KOPT-K1 (cell line): ENCODE data around the gene GAPT.
"Not testable (repeated sequence)": the region's sequence is repeated elsewhere in the genome, so short reads cannot be mapped to it uniquely, and the experiment has no call there.

Experiments used
- H3K27ac ChIP-seq: fragments of 200-600 bp; sonication (generic); 2 replicates; pipeline ENCODE4 v1.5.1; 2016; ENCODE audit warnings: antibody characterized with exemption, mild to moderate bottlenecking, low read depth, low read length; ENCODE audit not compliant: poor library complexity, severe bottlenecking
- H3K36me3 ChIP-seq: fragments of 200-600 bp; sonication (generic); 2 replicates; pipeline ENCODE4 v1.5.1; 2017; ENCODE audit warnings: antibody characterized with exemption, mild to moderate bottlenecking, low read length, moderate library complexity; ENCODE audit not compliant: insufficient read depth
- H3K9me3 ChIP-seq: fragments of 200-600 bp; sonication (generic); 2 replicates; pipeline ENCODE4 v1.5.1; 2017; ENCODE audit warnings: antibody characterized with exemption, low read length, mild to moderate bottlenecking; ENCODE audit not compliant: insufficient read depth, poor library complexity, severe bottlenecking

The GAPT gene

GRCh38 chr5:58507715-58508114 is 16.5 kb downstream of the GAPT start:
- no peaks in the 10 kb centered on the region for H3K9me3 ChIP-seq
- no peak overlapping the region for H3K27ac ChIP-seq
- no peaks in the 10 kb centered on the region for H3K36me3 ChIP-seq

DNA sequence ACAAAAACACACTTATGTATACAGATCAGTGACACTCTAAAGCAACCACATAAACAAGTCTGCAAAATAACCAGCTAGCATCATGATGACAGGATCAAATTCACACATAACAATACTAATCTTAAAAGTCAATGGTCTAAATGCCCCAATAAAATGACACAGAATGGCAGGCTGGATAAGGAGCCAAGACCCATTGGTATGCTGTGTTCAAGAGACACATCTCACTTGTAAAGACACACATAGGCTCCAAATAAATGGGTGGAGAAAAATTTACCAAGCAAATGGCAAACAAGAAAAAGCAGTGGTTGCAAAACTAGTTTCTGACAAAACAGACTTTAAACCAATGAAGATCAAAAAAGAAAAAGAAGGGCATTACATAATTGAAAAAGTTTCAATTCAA is 26.0 kb downstream of the GAPT start:
- Histone ChIP-seq H3K9me3 (no peaks in the 10 kb centered on the region), H3K27ac (no peak overlapping the region)

GRCh38 chr5:58523956-58524355 is 32.7 kb downstream of the GAPT start:
- Histone ChIP-seq H3K36me3 (no peaks in the 10 kb centered on the region), H3K27ac (no peak overlapping the region), H3K9me3 (no peaks in the 10 kb centered on the region)

More for the DNA sequence above, 26.0 kb downstream of the GAPT start:
- H3K36me3 ChIP-seq: no peaks in the 10 kb centered on the region

GRCh38 chr5:58524571-58524970 is 33.3 kb downstream of the GAPT start:
- Histone ChIP-seq H3K27ac (no peak overlapping the region), H3K36me3 (no peaks in the 10 kb centered on the region), H3K9me3 (no peaks in the 10 kb centered on the region)

DNA sequence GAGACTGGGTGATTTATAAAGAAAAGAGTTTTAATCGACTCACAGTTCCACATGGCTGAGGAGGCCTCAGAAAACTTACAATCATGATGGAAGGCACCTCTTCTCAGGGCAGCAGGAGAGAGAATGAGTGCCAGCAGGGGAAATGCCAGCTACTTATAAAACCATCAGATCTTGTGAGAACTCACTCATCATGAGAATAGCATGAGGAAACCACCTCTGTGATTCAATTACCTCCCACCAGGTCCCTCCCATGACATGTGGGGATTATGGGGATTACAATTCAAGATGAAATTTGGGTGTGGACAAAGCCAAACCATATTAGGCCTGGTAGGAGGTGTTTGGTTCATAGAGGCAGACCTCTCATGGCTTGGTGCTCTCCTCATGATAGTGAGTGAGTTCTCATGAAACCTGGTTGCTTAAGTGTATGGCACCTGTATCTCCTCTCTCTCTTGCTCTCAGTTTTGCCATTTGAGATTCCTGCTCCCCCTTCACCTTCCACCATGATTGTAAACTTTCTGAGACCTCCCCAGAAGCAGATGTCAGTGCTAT is 39.8 kb downstream of the GAPT start:
- H3K9me3 ChIP-seq: no peaks in the 10 kb centered on the region
- no peak overlapping the region for H3K27ac ChIP-seq
- H3K36me3 ChIP-seq: no peaks in the 10 kb centered on the region

GRCh38 chr5:58541935-58542334 is 50.7 kb downstream of the GAPT start:
- H3K36me3 ChIP-seq, H3K27ac ChIP-seq, H3K9me3 ChIP-seq: not testable (repeated sequence)

GRCh38 chr5:58542709-58543108 is 51.5 kb downstream of the GAPT start:
- no peaks in the 10 kb centered on the region for H3K36me3 ChIP-seq
- no peak overlapping the region for H3K27ac ChIP-seq

GRCh38 chr5:58543723-58544122 is 52.5 kb downstream of the GAPT start:
- H3K27ac ChIP-seq: no peak overlapping the region
- no peaks in the 10 kb centered on the region for H3K9me3 ChIP-seq
- no peaks in the 10 kb centered on the region for H3K36me3 ChIP-seq

More at GRCh38 chr5:58542709-58543108, 51.5 kb downstream of the GAPT start:
- no peaks in the 10 kb centered on the region for H3K9me3 ChIP-seq

GRCh38 chr5:58544195-58544594 is 53.0 kb downstream of the GAPT start:
- H3K9me3 ChIP-seq: no peaks in the 10 kb centered on the region
- H3K36me3 ChIP-seq: no peaks in the 10 kb centered on the region
- H3K27ac ChIP-seq: no peak overlapping the region

- H3K36me3 ChIP-seq: no peaks in the 10 kb centered on the region
- no peak overlapping the region for H3K27ac ChIP-seq
- H3K9me3 ChIP-seq: no peaks in the 10 kb centered on the region
These were observed 53.7 kb downstream of the GAPT start for GRCh38 chr5:58544926-58545325.

DNA sequence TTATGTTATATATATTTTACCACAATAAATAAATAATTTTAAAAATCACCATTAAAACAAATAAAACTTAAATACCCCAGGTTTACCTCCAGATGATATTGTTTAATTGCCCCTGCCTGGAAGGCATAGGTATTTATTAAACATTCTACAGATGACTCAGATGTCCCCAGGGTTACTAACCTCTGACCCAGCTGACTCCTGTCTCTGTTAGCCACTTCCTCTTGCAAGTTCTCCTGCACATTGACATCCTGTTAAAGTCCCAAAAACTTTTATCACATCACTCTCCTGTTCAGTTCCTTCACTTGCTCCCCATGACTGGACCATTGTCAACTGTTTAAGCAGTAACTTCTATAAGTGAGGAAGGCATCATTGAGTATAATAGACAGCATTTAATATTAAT is 54.7 kb downstream of the GAPT start:
- no peaks in the 10 kb centered on the region for H3K9me3 ChIP-seq
- H3K36me3 ChIP-seq: no peaks in the 10 kb centered on the region
- no peak overlapping the region for H3K27ac ChIP-seq
